Mesendoderm (in vitro differentiated cells): ENCODE results near the gene DMRTA2.
"Not testable (repeated sequence)": the region's sequence is repeated elsewhere in the genome, so short reads cannot be mapped to it uniquely, and the experiment has no call there.

Experiments
- DNase-seq: peaks from one replicate; pipeline ENCODE4 v3.0.0; 2013
- H2AK5ac ChIP-seq: 2 replicates; pipeline ENCODE4 v1.6.1; 2013; ENCODE audit warnings: low read length, inconsistent platforms
- H2BK120ac ChIP-seq: 2 replicates; pipeline ENCODE4 v1.6.1; 2013; ENCODE audit warnings: low read depth, mild to moderate bottlenecking, low read length, moderate library complexity, mixed read lengths
- H2BK15ac ChIP-seq: replicated peaks from 2 replicates; pipeline ENCODE4 v1.6.1; 2013; ENCODE audit warnings: low read depth, mild to moderate bottlenecking, moderate library complexity
- H2BK5ac ChIP-seq: 2 replicates; pipeline ENCODE4 v1.6.1; 2013; ENCODE audit warnings: low read length, inconsistent platforms
- H3K18ac ChIP-seq: 2 replicates; pipeline ENCODE4 v1.6.1; 2013; ENCODE audit warnings: mild to moderate bottlenecking, low read length, mixed read lengths
- H3K23ac ChIP-seq: one replicate; pipeline ENCODE4 v1.6.1; 2013; ENCODE audit warnings: low read length
- H3K27ac ChIP-seq: 2 replicates; pipeline ENCODE4 v1.5.1; 2013; ENCODE audit warnings: low read depth, mild to moderate bottlenecking, inconsistent platforms, low read length, moderate library complexity
- H3K27me3 ChIP-seq: 2 replicates; pipeline ENCODE4 v1.6.1; 2013; ENCODE audit warnings: low read length, control low read depth, mild to moderate bottlenecking, inconsistent platforms; ENCODE audit not compliant: insufficient read depth, poor library complexity
- H3K36me3 ChIP-seq: 2 replicates; pipeline ENCODE4 v1.6.1; 2013; ENCODE audit warnings: low read length, inconsistent platforms; ENCODE audit not compliant: control insufficient read depth, insufficient read depth
- H3K4ac ChIP-seq: one replicate; pipeline ENCODE4 v1.6.1; 2013; ENCODE audit warnings: low read depth, mild to moderate bottlenecking, low read length, moderate library complexity
- H3K4me1 ChIP-seq: 2 replicates; pipeline ENCODE4 v1.6.1; 2013; ENCODE audit warnings: low read depth, low read length, inconsistent platforms; ENCODE audit not compliant: control insufficient read depth
- H3K4me2 ChIP-seq: 2 replicates; pipeline ENCODE4 v1.6.1; 2013; ENCODE audit warnings: low read length
- H3K4me3 ChIP-seq: 2 replicates; pipeline ENCODE4 v1.5.1; 2013; ENCODE audit warnings: mild to moderate bottlenecking, low read length
- H3K56ac ChIP-seq: one replicate; pipeline ENCODE4 v1.6.1; 2013; ENCODE audit warnings: low read length
- H3K79me1 ChIP-seq: 2 replicates; pipeline ENCODE4 v1.6.1; 2013; ENCODE audit warnings: low read length, inconsistent platforms
- H3K79me2 ChIP-seq: 2 replicates; pipeline ENCODE4 v1.6.1; 2013; ENCODE audit warnings: mild to moderate bottlenecking, low read length; ENCODE audit not compliant: control insufficient read depth, insufficient read depth
- H3K9ac ChIP-seq: 2 replicates; pipeline ENCODE4 v1.6.1; 2013; ENCODE audit warnings: low read length, inconsistent platforms
- H4K5ac ChIP-seq: one replicate; pipeline ENCODE4 v1.6.1; 2013; ENCODE audit warnings: low read length
- H4K8ac ChIP-seq: one replicate; pipeline ENCODE4 v1.6.1; 2013; ENCODE audit warnings: low read depth, mild to moderate bottlenecking, control low read depth, low read length, moderate library complexity
- WGBS: extraction: QIAGEN DNeasy Blood & Tissue Kit; methylation state at CpG from one replicate; pipeline ENCODE4 v1.1.7; 2013; ENCODE audit warnings: low lambda C conversion rate, missing lambda C conversion rate; ENCODE audit not compliant: insufficient coverage; ENCODE audit errors: extremely low coverage; 5-methylcytosine and 5-hydroxymethylcytosine counted together

DMRTA2 gene

GRCh38 chr1:50381551-50381950 is 41.7 kb downstream of the DMRTA2 start:
- not testable (repeated sequence) for H3K4me2 ChIP-seq, H3K36me3 ChIP-seq, H3K4me1 ChIP-seq, H2BK15ac ChIP-seq, H3K27ac ChIP-seq, H4K5ac ChIP-seq, H3K18ac ChIP-seq, H3K4ac ChIP-seq, H2BK5ac ChIP-seq, H3K9ac ChIP-seq, H4K8ac ChIP-seq, H2AK5ac ChIP-seq, DNase-seq, H3K4me3 ChIP-seq, H3K79me2 ChIP-seq, H2BK120ac ChIP-seq, H3K79me1 ChIP-seq, H3K56ac ChIP-seq, H3K23ac ChIP-seq, H3K27me3 ChIP-seq
- whole genome bisulfite sequencing = no CpG with 5 or more reads among the region's 33 CpGs

- Histone ChIP-seq H3K4ac (no peak overlapping the region), H4K8ac (no peak overlapping the region), H3K4me2 (no peak overlapping the region), H3K56ac (no peak overlapping the region), H2BK120ac (no peak overlapping the region), H3K27me3 (no peaks in the 10 kb centered on the region), H3K9ac (no peak overlapping the region), H2BK5ac (no peak overlapping the region), H3K79me1 (no peaks in the 10 kb centered on the region), H3K23ac (no peak overlapping the region), H2AK5ac (no peak overlapping the region), H3K18ac (no peak overlapping the region), H3K79me2 (no peaks in the 10 kb centered on the region), H3K4me1 (no peaks in the 10 kb centered on the region), H4K5ac (no peak overlapping the region), H3K27ac (no peak overlapping the region), H3K4me3 (no peak overlapping the region), H2BK15ac (no peak overlapping the region), H3K36me3 (no peaks in the 10 kb centered on the region)
- no CpG with 5 or more reads among the region's 2 CpGs for WGBS
- DNase-seq = no peak
Observed at GRCh38 chr1:50378770-50379169, 44.5 kb downstream of the DMRTA2 start.

- Histone ChIP-seq H3K79me1 (no peaks in the 10 kb centered on the region), H3K79me2 (no peaks in the 10 kb centered on the region), H3K4me2 (no peak overlapping the region), H2BK120ac (no peak overlapping the region), H3K27ac (no peak overlapping the region), H3K18ac (no peak overlapping the region), H3K9ac (no peak overlapping the region), H4K5ac (no peak overlapping the region), H3K4ac (no peak overlapping the region), H4K8ac (no peak overlapping the region), H3K36me3 (no peaks in the 10 kb centered on the region), H3K4me1 (no peaks in the 10 kb centered on the region), H3K23ac (no peak overlapping the region), H2AK5ac (no peak overlapping the region), H3K56ac (no peak overlapping the region), H2BK5ac (no peak overlapping the region), H3K4me3 (no peak overlapping the region), H3K27me3 (no peaks in the 10 kb centered on the region), H2BK15ac (no peak overlapping the region)
- no CpG with 5 or more reads among the region's 1 CpG for WGBS
- no peak for DNase-seq
Observed at GRCh38 chr1:50373532-50373931, 49.7 kb downstream of the DMRTA2 start.

GRCh38 chr1:50371749-50372148 is 51.5 kb downstream of the DMRTA2 start:
- H3K9ac ChIP-seq = no peak overlapping the region
- peak; percentile 90 for DNase-seq
- no peak overlapping the region for H3K4ac ChIP-seq
- H2BK120ac ChIP-seq = no peak overlapping the region
- H3K4me1 ChIP-seq = no peaks in the 10 kb centered on the region
- no peak overlapping the region for H3K23ac ChIP-seq
- H3K27me3 ChIP-seq = peaks cover 2% of the 10 kb centered on the region
- H3K79me1 ChIP-seq = no peaks in the 10 kb centered on the region
- H4K5ac ChIP-seq = no peak overlapping the region
- no CpG with 5 or more reads among the region's 3 CpGs for WGBS
- no peak overlapping the region for H3K4me2 ChIP-seq
- no peaks in the 10 kb centered on the region for H3K79me2 ChIP-seq
- no peaks in the 10 kb centered on the region for H3K36me3 ChIP-seq
- no peak overlapping the region for H3K27ac ChIP-seq
- H2BK15ac ChIP-seq = no peak overlapping the region
- H2AK5ac ChIP-seq = no peak overlapping the region
- H3K4me3 ChIP-seq = no peak overlapping the region
- no peak overlapping the region for H4K8ac ChIP-seq
- H3K18ac ChIP-seq = no peak overlapping the region
- no peak overlapping the region for H3K56ac ChIP-seq
- no peak overlapping the region for H2BK5ac ChIP-seq

GRCh38 chr1:50369830-50370229 is 53.4 kb downstream of the DMRTA2 start:
- Histone ChIP-seq H3K79me2 (no peaks in the 10 kb centered on the region), H3K4me1 (no peaks in the 10 kb centered on the region), H4K8ac (no peak overlapping the region), H3K79me1 (no peaks in the 10 kb centered on the region), H3K36me3 (no peaks in the 10 kb centered on the region), H2BK15ac (no peak overlapping the region), H2AK5ac (no peak overlapping the region), H2BK5ac (no peak overlapping the region), H3K56ac (no peak overlapping the region), H4K5ac (no peak overlapping the region), H3K4ac (no peak overlapping the region), H3K27ac (no peak overlapping the region), H3K9ac (no peak overlapping the region), H2BK120ac (no peak overlapping the region), H3K4me2 (no peak overlapping the region), H3K23ac (no peak overlapping the region), H3K4me3 (no peak overlapping the region), H3K27me3 (peaks cover 2% of the 10 kb centered on the region), H3K18ac (no peak overlapping the region)
- WGBS = no CpG with 5 or more reads among the region's 7 CpGs
- DNase-seq = peak; percentile 65

- H3K4me1 ChIP-seq = no peaks in the 10 kb centered on the region
- H3K4me2 ChIP-seq = no peak overlapping the region
- H3K27ac ChIP-seq = no peak overlapping the region
- H3K79me2 ChIP-seq = no peaks in the 10 kb centered on the region
- H3K36me3 ChIP-seq = no peaks in the 10 kb centered on the region
- no peak overlapping the region for H2BK120ac ChIP-seq
- no peak overlapping the region for H3K4ac ChIP-seq
- no peak overlapping the region for H3K9ac ChIP-seq
- H2BK15ac ChIP-seq = no peak overlapping the region
- H3K18ac ChIP-seq = no peak overlapping the region
- no peak overlapping the region for H2AK5ac ChIP-seq
- H3K4me3 ChIP-seq = no peak overlapping the region
- DNase-seq = no peak
- no peak overlapping the region for H4K5ac ChIP-seq
- no peak overlapping the region for H4K8ac ChIP-seq
- no peaks in the 10 kb centered on the region for H3K79me1 ChIP-seq
- H3K56ac ChIP-seq = no peak overlapping the region
- H2BK5ac ChIP-seq = no peak overlapping the region
- WGBS = no CpG with 5 or more reads among the region's 5 CpGs
- H3K23ac ChIP-seq = no peak overlapping the region
- H3K27me3 ChIP-seq = peaks cover 2% of the 10 kb centered on the region
Observed at GRCh38 chr1:50369008-50369634, 54.1 kb downstream of the DMRTA2 start.
